GM23338 (cell line): ENCODE results near the gene NBEAL2.

ENCODE experiments used
- CREB1 ChIP-seq: fragments of 250-450 bp; sonication (Bioruptor Pico); IDR thresholded peaks from 2 replicates; pipeline ENCODE4 v1.5.0; 2020; ENCODE audit warnings: low read depth, mild to moderate bottlenecking, moderate library complexity
- EZH2 ChIP-seq: fragments of 200-600 bp; sonication (generic); IDR thresholded peaks from one replicate; pipeline ENCODE4 v1.8.0; 2017; ENCODE audit warnings: antibody characterized with exemption, mild to moderate bottlenecking, low read depth; ENCODE audit not compliant: unreplicated experiment
- EZH2phosphoT487 ChIP-seq: fragments of 200-600 bp; sonication (generic); IDR thresholded peaks from one replicate; pipeline ENCODE4 v1.8.1; 2018; ENCODE audit warnings: antibody characterized with exemption; ENCODE audit not compliant: unreplicated experiment
- JUNB ChIP-seq: IDR thresholded peaks from one replicate; pipeline ENCODE4 v1.6.1; 2016; ENCODE audit warnings: antibody characterized with exemption; ENCODE audit not compliant: unreplicated experiment
- NANOG ChIP-seq: IDR thresholded peaks from 2 replicates; pipeline ENCODE4 v1.6.1; 2016; ENCODE audit warnings: antibody characterized with exemption, borderline replicate concordance
- POLR2AphosphoS5 ChIP-seq: IDR thresholded peaks from 2 replicates; pipeline ENCODE4 v1.6.1; 2016; ENCODE audit warnings: antibody characterized with exemption, low read depth
- REST ChIP-seq: IDR thresholded peaks from one replicate; pipeline ENCODE4 v1.6.1; 2018; ENCODE audit warnings: antibody characterized with exemption; ENCODE audit not compliant: unreplicated experiment
- STAT1 ChIP-seq: IDR thresholded peaks from one replicate; pipeline ENCODE4 v1.6.1; 2016; ENCODE audit warnings: antibody characterized with exemption; ENCODE audit not compliant: unreplicated experiment
- ZNF114 ChIP-seq: fragments of 250-450 bp; sonication (Bioruptor Pico); IDR thresholded peaks from 2 replicates; pipeline ENCODE4 v1.5.0; 2020; ENCODE audit warnings: mild to moderate bottlenecking, moderate library complexity
- ZNF462 ChIP-seq: fragments of 250-450 bp; sonication (Bioruptor Pico); IDR thresholded peaks from 2 replicates; pipeline ENCODE4 v1.5.0; 2020; ENCODE audit warnings: mild to moderate bottlenecking, moderate library complexity
- TF ChIP-seq, protein P1 (sequence below), 2 experiments: fragments of 200-600 bp in 1 of 2; sonication (generic) in 1 of 2; conservative IDR thresholded peaks; 2 replicates each; pipeline versions ENCODE4 v1.5.1 to v1.6.1; 2016 to 2017; ENCODE audit warnings: antibody characterized with exemption in 2 of 2, low read depth in 2 of 2, mild to moderate bottlenecking in 2 of 2, moderate library complexity in 1 of 2
- TF ChIP-seq, protein P2 (sequence below): IDR thresholded peaks from 2 replicates; pipeline ENCODE4 v1.6.1; 2016; ENCODE audit warnings: antibody characterized with exemption

GRCh38 chr3:46957092-46957820 is 22.2 kb upstream of the NBEAL2 start:
- TF ChIP-seq, protein P1, sequence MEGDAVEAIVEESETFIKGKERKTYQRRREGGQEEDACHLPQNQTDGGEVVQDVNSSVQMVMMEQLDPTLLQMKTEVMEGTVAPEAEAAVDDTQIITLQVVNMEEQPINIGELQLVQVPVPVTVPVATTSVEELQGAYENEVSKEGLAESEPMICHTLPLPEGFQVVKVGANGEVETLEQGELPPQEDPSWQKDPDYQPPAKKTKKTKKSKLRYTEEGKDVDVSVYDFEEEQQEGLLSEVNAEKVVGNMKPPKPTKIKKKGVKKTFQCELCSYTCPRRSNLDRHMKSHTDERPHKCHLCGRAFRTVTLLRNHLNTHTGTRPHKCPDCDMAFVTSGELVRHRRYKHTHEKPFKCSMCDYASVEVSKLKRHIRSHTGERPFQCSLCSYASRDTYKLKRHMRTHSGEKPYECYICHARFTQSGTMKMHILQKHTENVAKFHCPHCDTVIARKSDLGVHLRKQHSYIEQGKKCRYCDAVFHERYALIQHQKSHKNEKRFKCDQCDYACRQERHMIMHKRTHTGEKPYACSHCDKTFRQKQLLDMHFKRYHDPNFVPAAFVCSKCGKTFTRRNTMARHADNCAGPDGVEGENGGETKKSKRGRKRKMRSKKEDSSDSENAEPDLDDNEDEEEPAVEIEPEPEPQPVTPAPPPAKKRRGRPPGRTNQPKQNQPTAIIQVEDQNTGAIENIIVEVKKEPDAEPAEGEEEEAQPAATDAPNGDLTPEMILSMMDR (conservative IDR thresholded peaks at IDR 0.05; ENCODE audit: low read depth in 2 of 2) = no peak
- no peak for TF ChIP-seq REST
- no peak for TF ChIP-seq POLR2AphosphoS5
- TF ChIP-seq, protein P2, sequence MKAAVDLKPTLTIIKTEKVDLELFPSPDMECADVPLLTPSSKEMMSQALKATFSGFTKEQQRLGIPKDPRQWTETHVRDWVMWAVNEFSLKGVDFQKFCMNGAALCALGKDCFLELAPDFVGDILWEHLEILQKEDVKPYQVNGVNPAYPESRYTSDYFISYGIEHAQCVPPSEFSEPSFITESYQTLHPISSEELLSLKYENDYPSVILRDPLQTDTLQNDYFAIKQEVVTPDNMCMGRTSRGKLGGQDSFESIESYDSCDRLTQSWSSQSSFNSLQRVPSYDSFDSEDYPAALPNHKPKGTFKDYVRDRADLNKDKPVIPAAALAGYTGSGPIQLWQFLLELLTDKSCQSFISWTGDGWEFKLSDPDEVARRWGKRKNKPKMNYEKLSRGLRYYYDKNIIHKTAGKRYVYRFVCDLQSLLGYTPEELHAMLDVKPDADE = no peak
- no peak for TF ChIP-seq STAT1
- no peak for TF ChIP-seq CREB1 (CRISPR knock-in tag)
- TF ChIP-seq EZH2phosphoT487 = no peak
- TF ChIP-seq EZH2 = no peak
- TF ChIP-seq ZNF114 = no peak
- TF ChIP-seq JUNB = no peak
- no peak for TF ChIP-seq NANOG
- TF ChIP-seq ZNF462 (CRISPR knock-in tag) = no peak
